Measurements from ENCODE around the gene ADAM10.

Gene ADAM10

DNA sequence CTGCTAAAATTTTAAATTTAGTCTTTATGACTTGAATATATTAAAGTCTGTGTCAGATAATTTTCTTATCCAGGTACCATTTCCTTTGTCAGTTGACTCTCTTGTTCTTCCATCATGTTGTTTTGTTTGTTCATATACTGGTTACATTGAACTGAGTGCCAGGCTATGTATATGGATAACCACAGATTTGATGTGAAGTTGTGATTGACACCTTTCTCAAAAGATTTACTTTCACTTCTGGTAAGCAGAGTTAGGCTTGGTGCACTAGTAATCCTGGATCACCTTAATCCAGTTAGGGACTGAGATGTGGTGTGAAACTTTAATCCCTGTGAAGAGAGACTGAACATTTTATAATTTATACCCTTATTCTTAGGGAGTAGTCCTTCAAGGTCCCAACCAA lies 99.4 kb downstream of the ADAM10 start:
- no peak overlapping the region for H3K27ac ChIP-seq
- no peak for TF ChIP-seq ZFX (IDR thresholded peaks at IDR 0.05; ENCODE audit: borderline replicate concordance)
- TF ChIP-seq, protein P1, sequence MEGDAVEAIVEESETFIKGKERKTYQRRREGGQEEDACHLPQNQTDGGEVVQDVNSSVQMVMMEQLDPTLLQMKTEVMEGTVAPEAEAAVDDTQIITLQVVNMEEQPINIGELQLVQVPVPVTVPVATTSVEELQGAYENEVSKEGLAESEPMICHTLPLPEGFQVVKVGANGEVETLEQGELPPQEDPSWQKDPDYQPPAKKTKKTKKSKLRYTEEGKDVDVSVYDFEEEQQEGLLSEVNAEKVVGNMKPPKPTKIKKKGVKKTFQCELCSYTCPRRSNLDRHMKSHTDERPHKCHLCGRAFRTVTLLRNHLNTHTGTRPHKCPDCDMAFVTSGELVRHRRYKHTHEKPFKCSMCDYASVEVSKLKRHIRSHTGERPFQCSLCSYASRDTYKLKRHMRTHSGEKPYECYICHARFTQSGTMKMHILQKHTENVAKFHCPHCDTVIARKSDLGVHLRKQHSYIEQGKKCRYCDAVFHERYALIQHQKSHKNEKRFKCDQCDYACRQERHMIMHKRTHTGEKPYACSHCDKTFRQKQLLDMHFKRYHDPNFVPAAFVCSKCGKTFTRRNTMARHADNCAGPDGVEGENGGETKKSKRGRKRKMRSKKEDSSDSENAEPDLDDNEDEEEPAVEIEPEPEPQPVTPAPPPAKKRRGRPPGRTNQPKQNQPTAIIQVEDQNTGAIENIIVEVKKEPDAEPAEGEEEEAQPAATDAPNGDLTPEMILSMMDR (IDR thresholded peaks at IDR 0.05) = no peak

DNA sequence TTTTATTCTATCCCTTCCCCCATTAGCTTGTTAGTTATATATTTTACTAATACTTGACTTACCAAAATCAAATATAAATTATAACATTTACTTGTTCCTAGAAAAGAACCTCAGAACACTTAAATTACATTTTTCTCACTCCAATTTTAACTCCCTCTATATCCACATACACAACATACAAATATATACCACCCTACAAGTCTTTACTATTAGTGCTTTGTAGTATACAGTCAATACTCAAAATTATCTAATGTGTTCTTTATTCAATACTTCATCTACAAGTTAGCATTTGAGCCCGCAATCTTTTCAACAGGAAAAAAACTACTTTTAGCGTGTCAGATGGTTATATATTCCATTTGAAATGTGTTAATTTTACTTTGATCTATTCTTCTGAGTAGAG lies 100.3 kb downstream of the ADAM10 start:
- no peak for TF ChIP-seq ZFX (IDR thresholded peaks at IDR 0.05; ENCODE audit: borderline replicate concordance)
- TF ChIP-seq, protein P1 (IDR thresholded peaks at IDR 0.05) = no peak
- H3K27ac ChIP-seq = no peak overlapping the region

DNA sequence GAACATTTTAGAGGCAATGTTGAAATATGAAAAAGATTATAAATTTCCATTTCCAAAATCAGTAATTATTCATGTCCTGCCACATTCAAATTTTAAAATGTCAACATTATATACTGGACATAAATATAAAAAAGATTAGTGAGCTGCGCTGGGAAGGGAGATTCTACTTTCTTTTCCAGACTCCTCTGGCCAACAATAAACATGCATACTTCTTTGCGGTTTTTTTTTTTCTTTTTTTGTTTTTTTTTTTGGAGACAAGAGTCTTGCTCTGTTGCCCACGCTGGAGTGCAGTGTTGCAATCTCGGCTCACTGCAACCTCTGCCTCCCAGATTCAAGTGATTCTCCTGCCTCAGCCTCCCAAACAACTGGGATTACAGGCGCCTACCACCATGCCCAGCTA lies 105.5 kb downstream of the ADAM10 start:
- H3K27ac ChIP-seq = no peak overlapping the region
- no peak for TF ChIP-seq ZFX (IDR thresholded peaks at IDR 0.05; ENCODE audit: borderline replicate concordance)
- TF ChIP-seq, protein P1 (IDR thresholded peaks at IDR 0.05) = no peak

DNA sequence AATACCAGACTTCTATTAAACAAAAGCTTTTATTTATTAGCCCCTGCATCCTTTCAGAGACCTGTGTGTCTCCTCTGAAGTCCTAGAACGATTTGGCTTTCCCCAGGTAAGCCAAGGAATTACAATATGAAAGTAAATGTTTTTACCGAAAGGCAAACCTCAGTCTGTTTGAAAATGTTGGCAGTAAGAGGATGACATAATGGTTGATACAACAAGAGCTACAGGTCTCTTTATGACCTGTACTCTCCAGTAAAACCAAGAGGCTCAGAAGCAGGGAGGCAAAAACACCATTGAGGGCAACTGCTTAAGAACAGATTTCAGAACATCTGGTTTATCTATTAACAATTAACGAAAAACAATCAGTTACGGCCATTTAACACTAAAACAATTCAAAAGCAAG lies 107.8 kb downstream of the ADAM10 start:
- no peak for TF ChIP-seq ZFX (IDR thresholded peaks at IDR 0.05; ENCODE audit: borderline replicate concordance)
- TF ChIP-seq, protein P1 (IDR thresholded peaks at IDR 0.05) = no peak
- no peak overlapping the region for H3K27ac ChIP-seq

DNA sequence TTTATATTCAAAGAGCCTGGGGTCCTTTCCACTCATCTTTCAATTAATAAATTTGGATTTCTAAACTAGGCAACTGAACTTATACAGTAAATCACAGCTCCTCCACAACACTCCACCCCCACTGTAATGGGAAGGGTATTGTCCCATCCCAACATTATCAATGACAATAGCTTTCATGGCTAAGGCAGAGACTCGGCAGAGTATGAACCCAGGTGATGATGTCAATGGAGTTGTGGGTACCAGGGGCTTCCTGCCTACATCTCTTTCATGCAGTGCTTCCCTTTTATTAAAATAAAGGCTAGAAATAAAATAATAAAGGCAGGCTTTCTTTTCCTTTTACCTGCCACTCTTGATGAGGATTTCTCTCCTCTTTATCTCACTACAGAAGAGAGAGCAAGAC lies 109.5 kb downstream of the ADAM10 start:
- no peak for TF ChIP-seq ZFX (IDR thresholded peaks at IDR 0.05; ENCODE audit: borderline replicate concordance)
- TF ChIP-seq, protein P1 (IDR thresholded peaks at IDR 0.05) = no peak

DNA sequence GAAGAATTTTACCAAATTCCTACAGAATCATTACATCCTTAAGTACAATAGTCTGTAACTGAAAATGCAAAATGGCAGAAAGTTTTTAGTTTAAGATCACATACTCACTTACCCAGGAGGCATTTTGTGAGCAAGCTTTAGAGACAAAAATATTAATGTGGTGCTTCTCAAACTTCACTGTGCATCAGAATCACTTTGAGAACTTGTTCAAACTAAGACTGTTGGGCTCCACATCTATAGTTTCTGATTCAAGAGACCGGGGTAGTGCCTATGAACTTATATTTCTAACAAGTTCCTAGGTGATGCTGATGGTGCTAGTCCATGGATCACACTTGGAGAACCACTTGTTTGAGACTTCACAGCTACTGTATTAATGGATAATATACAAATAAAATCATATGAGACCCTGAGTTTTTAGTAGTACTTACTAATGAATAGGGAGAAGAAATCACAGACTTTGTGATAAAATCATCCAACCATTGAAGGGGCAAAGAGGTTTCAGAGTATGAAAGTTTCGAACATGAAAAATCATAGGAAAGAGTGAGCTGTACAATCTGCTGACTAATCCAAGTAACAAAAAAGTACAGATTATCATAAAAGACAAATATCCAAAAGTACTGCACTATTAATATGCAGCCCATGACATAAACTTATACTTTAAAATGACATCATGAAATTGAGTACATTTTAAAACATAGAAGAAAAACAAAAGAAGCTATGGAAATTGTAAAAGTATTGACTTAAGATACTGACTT lies 110.3 kb downstream of the ADAM10 start:
- H3K27ac ChIP-seq = no peak overlapping the region
- TF ChIP-seq ZFX (IDR thresholded peaks at IDR 0.05; ENCODE audit: borderline replicate concordance) = no peak
- TF ChIP-seq, protein P1 (IDR thresholded peaks at IDR 0.05) = no peak

More for the DNA sequence above, 109.5 kb downstream of the ADAM10 start:
- H3K27ac ChIP-seq = no peak overlapping the region

DNA sequence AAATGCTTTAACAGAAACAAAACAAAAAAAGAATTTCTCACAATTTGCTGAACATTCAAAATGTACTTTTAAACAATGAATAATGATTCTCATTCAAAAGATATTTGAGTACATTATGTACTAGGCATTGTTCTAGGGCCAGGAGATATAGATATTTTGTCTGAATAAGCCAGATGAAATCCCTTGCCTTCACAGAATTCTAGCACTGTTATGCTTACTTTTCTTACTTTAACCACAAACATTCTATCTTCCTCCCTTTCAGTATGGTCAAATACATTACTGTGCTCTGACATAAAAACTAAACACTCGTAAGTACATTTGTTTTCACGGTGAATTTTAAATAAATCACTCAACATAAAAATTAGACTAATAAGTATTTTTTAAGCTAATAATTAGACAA lies 116.7 kb downstream of the ADAM10 start:
- TF ChIP-seq, protein P1 (IDR thresholded peaks at IDR 0.05) = no peak
- no peak for TF ChIP-seq ZFX (IDR thresholded peaks at IDR 0.05; ENCODE audit: borderline replicate concordance)
- H3K27ac ChIP-seq = no peak overlapping the region
